Endometrial microvascular endothelial cells (primary cell): Measurements from ENCODE around the gene RRAS. TPM values are rescaled to one million over a fixed set of nuclear protein-coding genes. Genes with fewer than 3 reads are reported as not detected.

Source experiments
- in situ Hi-C: cut with HindIII; loops from 2 replicates; pipeline ENCODE4 v1.10.0; 2017; ENCODE audit warnings: low sequenced_read_pairs, low pct_unique_long_range_greater_than_20kb; ENCODE audit errors: inconsistent ontology term
- total RNA-seq: library from RNA; depleted of rRNA; stranded (reverse); fragments of >200 nt; gene quantifications from one replicate; pipeline ENCODE4 v1.2.3, GENCODE V29; 2015; ENCODE audit errors: inconsistent ontology term

Gene RRAS
- total RNA-seq, 1 donor from 2014 or later, result 45.0 TPM

GRCh38 chr19:49677901-49678674, 38.1 kb upstream of the RRAS start:
- in situ Hi-C loops, result no loop called here

- in situ Hi-C loops, result no loop called here
These were observed 37.4 kb upstream of the RRAS start, which contains the start of gene PRMT1 for GRCh38 chr19:49677231-49677900. PRMT1 (plus strand) TSS chr19:49677271; CDS start chr19:49677281, 10 bp downstream.

GRCh38 chr19:49676784-49677230, 36.9 kb upstream of the RRAS start:
- in situ Hi-C loops, result no loop called here

- in situ Hi-C loops, result no loop called here
These were observed 36.3 kb upstream of the RRAS start for GRCh38 chr19:49676136-49676783.

- in situ Hi-C loops, result no loop called here
These were observed 32.4 kb upstream of the RRAS start for GRCh38 chr19:49672131-49672919.

- in situ Hi-C loops, result no loop called here
These were observed 29.6 kb upstream of the RRAS start for GRCh38 chr19:49669516-49669915.

GRCh38 chr19:49667473-49667872, 27.5 kb upstream of the RRAS start:
- in situ Hi-C loops, result no loop called here

- in situ Hi-C loops, result no loop called here
These were observed 26.1 kb upstream of the RRAS start for GRCh38 chr19:49666120-49666444.

- in situ Hi-C loops, result no loop called here
These were observed 25.6 kb upstream of the RRAS start, which contains the start of the genes BCL2L12 and IRF3 for GRCh38 chr19:49665351-49666119. BCL2L12 (plus strand) TSS chr19:49665933; CDS start chr19:49666693, 760 bp downstream. IRF3 (minus strand) TSS chr19:49665857; CDS start chr19:49664838, 1,019 bp downstream.

- in situ Hi-C loops, result no loop called here
These were observed 25.1 kb upstream of the RRAS start for GRCh38 chr19:49665036-49665350.

- in situ Hi-C loops, result no loop called here
These were observed 24.5 kb upstream of the RRAS start for GRCh38 chr19:49664171-49665035.

GRCh38 chr19:49663224-49663623, 23.3 kb upstream of the RRAS start:
- in situ Hi-C loops, result no loop called here

- in situ Hi-C loops, result no loop called here
These were observed 22.1 kb upstream of the RRAS start for GRCh38 chr19:49662011-49662410.

- in situ Hi-C loops, result no loop called here
These were observed 20.5 kb upstream of the RRAS start for GRCh38 chr19:49660338-49660961.

- in situ Hi-C loops, result no loop called here
These were observed 18.9 kb upstream of the RRAS start for GRCh38 chr19:49658566-49659442.

GRCh38 chr19:49658139-49658517, 18.2 kb upstream of the RRAS start:
- in situ Hi-C loops, result no loop called here
